ENCODE data around the gene CTSO. TPM values are rescaled to one million over a fixed set of nuclear protein-coding genes. Genes with fewer than 3 reads are reported as not detected.

The CTSO gene
- total and polyA plus RNA-seq, 2 donors (not counting 3 experiments of a cell fraction or from before 2014, with no cell fraction given), result 7.9 to 8.5 TPM

- no peak overlapping the region for H3K9ac ChIP-seq (replicated peaks; ENCODE audit: extremely low read depth, insufficient read depth, low read length)
- H3K4me3 ChIP-seq (replicated peaks in 1 of 3; ENCODE audit: insufficient read depth in 1 of 3, low read depth in 1 of 3, low read length in 3 of 3), result no peak overlapping the region
- FAIRE-seq (no peak), DNase-seq (ENCODE audit: low read depth, low spot score) (no peak)
- no TSS peak for BruUV-seq (replicated peaks)
- H2AFZ ChIP-seq (ENCODE audit: low read depth, low read length), result no peak overlapping the region
- CTCF ChIA-PET, result no interaction called here
- H3K4me2 ChIP-seq (ENCODE audit: insufficient read depth, low read length), result no peak overlapping the region
- no peaks in the 10 kb centered on the region for H3K4me1 ChIP-seq (ENCODE audit: control insufficient read depth, extremely low read depth, insufficient read depth, low read length)
- H3K27ac ChIP-seq (ENCODE audit: insufficient read depth, low read depth, low read length), result no peak overlapping the region
- no peak for TF ChIP-seq CTCF (IDR thresholded peaks at IDR 0.05; ENCODE audit: extremely low read depth in 1 of 2, insufficient read depth in 1 of 2, low read depth in 1 of 2, low read length in 2 of 2)
- no peak for TF ChIP-seq MAX (IDR thresholded peaks at IDR 0.05; ENCODE audit: insufficient read depth, insufficient read length)
- no peak for TF ChIP-seq POLR2AphosphoS5 (IDR thresholded peaks at IDR 0.05; ENCODE audit: insufficient read depth, low read depth, low read length)
- no peak for TF ChIP-seq FOS (IDR thresholded peaks at IDR 0.05; ENCODE audit: borderline replicate concordance, insufficient read depth, low read length)
- no peak for TF ChIP-seq EZH2 (IDR thresholded peaks at IDR 0.05; ENCODE audit: borderline replicate concordance, low read depth, low read length, severe bottlenecking)
- no peak for TF ChIP-seq MYC (IDR thresholded peaks at IDR 0.05; ENCODE audit: low read depth, low read length)
- no peak for TF ChIP-seq POLR2A (IDR thresholded peaks at IDR 0.05; ENCODE audit: low read depth, low read length)
- no peak for TF ChIP-seq JUN (IDR thresholded peaks at IDR 0.05; ENCODE audit: borderline replicate concordance, insufficient read depth, insufficient read length, low read depth)
- no peak for TF ChIP-seq GATA2 (IDR thresholded peaks at IDR 0.05; ENCODE audit: insufficient read depth, insufficient read length, low read depth, low read length)
- H3K9me3 ChIP-seq (replicated peaks; ENCODE audit: control insufficient read depth, insufficient read depth, low read length), result no peaks in the 10 kb centered on the region
- H3K27me3 ChIP-seq (ENCODE audit: control insufficient read depth in 2 of 2, insufficient read depth in 2 of 2, low read length in 2 of 2), result no peaks in the 10 kb centered on the region
- H3K9me1 ChIP-seq (replicated peaks; ENCODE audit: control insufficient read depth, extremely low read depth, insufficient read depth, low read length), result no peaks in the 10 kb centered on the region
- no peaks in the 10 kb centered on the region for H4K20me1 ChIP-seq (replicated peaks; ENCODE audit: control insufficient read depth, extremely low read depth, insufficient read depth, low read length)
- H3K79me2 ChIP-seq (ENCODE audit: control insufficient read depth, insufficient read depth, low read length), result no peaks in the 10 kb centered on the region
- no peaks in the 10 kb centered on the region for H3K36me3 ChIP-seq (ENCODE audit: control insufficient read depth in 2 of 2, extremely low read depth in 1 of 2, insufficient read depth in 2 of 2, low read length in 2 of 2)
- intact Hi-C loops (cut with micrococcal nuclease) (no loop called here), dilution Hi-C loops (cut with MboI; ENCODE audit: extremely low pct_ligation_motif_present, low sequenced_read_pairs) (no loop called here)
- POLR2A ChIA-PET, result no interaction called here
Measured at GRCh38 chr4:155887847-155888570, 65.7 kb downstream of the CTSO start.

All from endothelial cell of umbilical vein (primary cell).